ENCODE results near the gene PTCD2. TPM values are rescaled to one million over a fixed set of nuclear protein-coding genes. Genes with fewer than 3 reads are reported as not detected.

PTCD2 gene
- total and polyA plus RNA-seq, 2 experiments from 2014 or later = 6.3 to 14.3 TPM

GRCh38 chr5:72356361-72356760, 36.2 kb downstream of the PTCD2 start:
- TF ChIP-seq CTCF (IDR thresholded peaks at IDR 0.05; ENCODE audit: low read depth, low read length) = no peak

GRCh38 chr5:72358925-72359324, 38.8 kb downstream of the PTCD2 start:
- H3K27me3 ChIP-seq = no peaks in the 10 kb centered on the region
- no peak for DNase-seq (ENCODE audit: low read depth in 1 of 2, low spot score in 1 of 2)
- H3K36me3 ChIP-seq = peaks cover 11% of the 10 kb centered on the region
- H3K4me1 ChIP-seq (ENCODE audit: low read depth) = no peaks in the 10 kb centered on the region
- no peak overlapping the region for H3K4me3 ChIP-seq
- TF ChIP-seq CTCF (IDR thresholded peaks at IDR 0.05; ENCODE audit: low read depth, low read length) = no peak
- no peak overlapping the region for H3K27ac ChIP-seq
- no peaks in the 10 kb centered on the region for H3K9me3 ChIP-seq (ENCODE audit: low read depth)

More at GRCh38 chr5:72356361-72356760, 36.2 kb downstream of the PTCD2 start:
- H3K4me1 ChIP-seq (ENCODE audit: low read depth) = no peaks in the 10 kb centered on the region
- H3K27me3 ChIP-seq = no peaks in the 10 kb centered on the region
- H3K4me3 ChIP-seq = no peak overlapping the region
- no peak overlapping the region for H3K27ac ChIP-seq
- no peaks in the 10 kb centered on the region for H3K9me3 ChIP-seq (ENCODE audit: low read depth)
- peaks cover 8% of the 10 kb centered on the region for H3K36me3 ChIP-seq
- no peak for DNase-seq (ENCODE audit: low read depth in 1 of 2, low spot score in 1 of 2)

GRCh38 chr5:72359886-72360285, 39.7 kb downstream of the PTCD2 start:
- H3K27me3 ChIP-seq = no peaks in the 10 kb centered on the region
- peaks cover 11% of the 10 kb centered on the region for H3K36me3 ChIP-seq
- no peak for DNase-seq (ENCODE audit: low read depth in 1 of 2, low spot score in 1 of 2)
- H3K4me3 ChIP-seq = no peak overlapping the region
- no peaks in the 10 kb centered on the region for H3K9me3 ChIP-seq (ENCODE audit: low read depth)
- H3K4me1 ChIP-seq (ENCODE audit: low read depth) = no peaks in the 10 kb centered on the region
- H3K27ac ChIP-seq = no peak overlapping the region
- no peak for TF ChIP-seq CTCF (IDR thresholded peaks at IDR 0.05; ENCODE audit: low read depth, low read length)

GRCh38 chr5:72363166-72363802, 43.1 kb downstream of the PTCD2 start:
- Histone ChIP-seq H3K4me3 (no peak overlapping the region), H3K4me1 (ENCODE audit: low read depth) (peaks cover 4% of the 10 kb centered on the region), H3K27me3 (no peaks in the 10 kb centered on the region), H3K36me3 (peaks cover 11% of the 10 kb centered on the region), H3K27ac (no peak overlapping the region), H3K9me3 (ENCODE audit: low read depth) (no peaks in the 10 kb centered on the region)
- peak in 1 of 2 donors; percentile 76 for DNase-seq (ENCODE audit: low read depth in 1 of 2, low spot score in 1 of 2)
- TF ChIP-seq CTCF (IDR thresholded peaks at IDR 0.05; ENCODE audit: low read depth, low read length) = no peak

GRCh38 chr5:72364171-72364570, 44.0 kb downstream of the PTCD2 start:
- H3K4me3 ChIP-seq = no peak overlapping the region
- no peaks in the 10 kb centered on the region for H3K27me3 ChIP-seq
- no peak overlapping the region for H3K27ac ChIP-seq
- DNase-seq (ENCODE audit: low read depth in 1 of 2, low spot score in 1 of 2) = no peak
- peaks cover 4% of the 10 kb centered on the region for H3K4me1 ChIP-seq (ENCODE audit: low read depth)
- H3K36me3 ChIP-seq = peaks cover 3% of the 10 kb centered on the region
- no peaks in the 10 kb centered on the region for H3K9me3 ChIP-seq (ENCODE audit: low read depth)
- TF ChIP-seq CTCF (IDR thresholded peaks at IDR 0.05; ENCODE audit: low read depth, low read length) = no peak

Data from cardiac muscle cell (in vitro differentiated cells and primary cell).